ENCODE data around the gene CEP170. TPM values are rescaled to one million over a fixed set of nuclear protein-coding genes. Genes with fewer than 3 reads are reported as not detected.

CEP170 gene
- polyA plus RNA-seq, 1 donor (not counting 4 experiments of a cell fraction or from before 2014, with no cell fraction given) = 40.5 TPM

GRCh38 chr1:243236604-243237252, 18.4 kb downstream of the CEP170 start:
- Histone ChIP-seq H3K27ac (ENCODE audit: control insufficient read depth, insufficient read depth, low read length) (no peak overlapping the region), H3K79me2 (ENCODE audit: control insufficient read depth, insufficient read depth, low read length) (peaks cover 78% of the 10 kb centered on the region), H3K36me3 (ENCODE audit: control insufficient read depth in 2 of 2, extremely low read depth in 1 of 2, insufficient read depth in 2 of 2, low read length in 2 of 2) (no peaks in the 10 kb centered on the region), H3K4me2 (ENCODE audit: control insufficient read depth, extremely low read depth, insufficient read depth, low read depth, low read length) (no peak overlapping the region), H3K27me3 (ENCODE audit: control insufficient read depth, extremely low read depth, insufficient read depth, low read length) (no peaks in the 10 kb centered on the region), H3K4me1 (ENCODE audit: control insufficient read depth, extremely low read depth, insufficient read depth, low read length) (no peaks in the 10 kb centered on the region), H3K9me1 (ENCODE audit: control insufficient read depth, extremely low read depth, insufficient read depth, low read length) (no peaks in the 10 kb centered on the region), H3K9ac (ENCODE audit: control insufficient read depth, extremely low read depth, insufficient read depth, low read length) (no peak overlapping the region), H4K20me1 (ENCODE audit: control insufficient read depth, extremely low read depth, insufficient read depth, low read length) (no peaks in the 10 kb centered on the region), H3K9me3 (ENCODE audit: control insufficient read depth, low read depth, low read length) (peaks cover 2% of the 10 kb centered on the region), H3K4me3 (ENCODE audit: control insufficient read depth in 2 of 3, extremely low read depth in 1 of 3, insufficient read depth in 2 of 3, low read depth in 1 of 3, low read length in 3 of 3) (no peak overlapping the region), H2AFZ (ENCODE audit: control insufficient read depth, low read length) (no peak overlapping the region)
- no peak for FAIRE-seq
- dilution Hi-C loops (cut with MboI; ENCODE audit: extremely low pct_ligation_motif_present, low sequenced_read_pairs) = no loop called here
- no peak for DNase-seq (ENCODE audit: low read depth, low spot score)
- TF ChIP-seq CTCF (optimal IDR thresholded peaks at IDR 0.05 in 1 of 3, IDR thresholded peaks at IDR 0.05 in 1 of 3, conservative IDR thresholded peaks at IDR 0.05 in 1 of 3; ENCODE audit: extremely low read depth in 1 of 3, insufficient read depth in 2 of 3, low read length in 3 of 3) = no peak
- no peak for TF ChIP-seq EZH2 (IDR thresholded peaks at IDR 0.05; ENCODE audit: low read length)

- no peaks in the 10 kb centered on the region for H4K20me1 ChIP-seq (ENCODE audit: control insufficient read depth, extremely low read depth, insufficient read depth, low read length)
- H3K9me3 ChIP-seq (ENCODE audit: control insufficient read depth, low read depth, low read length) = peaks cover 5% of the 10 kb centered on the region
- no peak overlapping the region for H2AFZ ChIP-seq (ENCODE audit: control insufficient read depth, low read length)
- dilution Hi-C loops (cut with MboI; ENCODE audit: extremely low pct_ligation_motif_present, low sequenced_read_pairs) = no loop called here
- no peak overlapping the region for H3K4me2 ChIP-seq (ENCODE audit: control insufficient read depth, extremely low read depth, insufficient read depth, low read depth, low read length)
- no peaks in the 10 kb centered on the region for H3K9me1 ChIP-seq (ENCODE audit: control insufficient read depth, extremely low read depth, insufficient read depth, low read length)
- H3K27me3 ChIP-seq (ENCODE audit: control insufficient read depth, extremely low read depth, insufficient read depth, low read length) = no peaks in the 10 kb centered on the region
- no peak overlapping the region for H3K4me3 ChIP-seq (ENCODE audit: control insufficient read depth in 2 of 3, extremely low read depth in 1 of 3, insufficient read depth in 2 of 3, low read depth in 1 of 3, low read length in 3 of 3)
- no peak for FAIRE-seq
- H3K9ac ChIP-seq (ENCODE audit: control insufficient read depth, extremely low read depth, insufficient read depth, low read length) = no peak overlapping the region
- DNase-seq (ENCODE audit: low read depth, low spot score) = no peak
- no peak overlapping the region for H3K27ac ChIP-seq (ENCODE audit: control insufficient read depth, insufficient read depth, low read length)
- no peaks in the 10 kb centered on the region for H3K4me1 ChIP-seq (ENCODE audit: control insufficient read depth, extremely low read depth, insufficient read depth, low read length)
- H3K79me2 ChIP-seq (ENCODE audit: control insufficient read depth, insufficient read depth, low read length) = peaks cover 80% of the 10 kb centered on the region
- H3K36me3 ChIP-seq (ENCODE audit: control insufficient read depth in 2 of 2, extremely low read depth in 1 of 2, insufficient read depth in 2 of 2, low read length in 2 of 2) = no peaks in the 10 kb centered on the region
- no peak for TF ChIP-seq EZH2 (IDR thresholded peaks at IDR 0.05; ENCODE audit: low read length)
- no peak for TF ChIP-seq CTCF (optimal IDR thresholded peaks at IDR 0.05 in 1 of 3, IDR thresholded peaks at IDR 0.05 in 1 of 3, conservative IDR thresholded peaks at IDR 0.05 in 1 of 3; ENCODE audit: extremely low read depth in 1 of 3, insufficient read depth in 2 of 3, low read length in 3 of 3)
Measured at GRCh38 chr1:243234978-243235647, 20.0 kb downstream of the CEP170 start.

Data from keratinocyte (primary cell).